ENCODE data around the gene TSC22D3.

Gene TSC22D3

DNA sequence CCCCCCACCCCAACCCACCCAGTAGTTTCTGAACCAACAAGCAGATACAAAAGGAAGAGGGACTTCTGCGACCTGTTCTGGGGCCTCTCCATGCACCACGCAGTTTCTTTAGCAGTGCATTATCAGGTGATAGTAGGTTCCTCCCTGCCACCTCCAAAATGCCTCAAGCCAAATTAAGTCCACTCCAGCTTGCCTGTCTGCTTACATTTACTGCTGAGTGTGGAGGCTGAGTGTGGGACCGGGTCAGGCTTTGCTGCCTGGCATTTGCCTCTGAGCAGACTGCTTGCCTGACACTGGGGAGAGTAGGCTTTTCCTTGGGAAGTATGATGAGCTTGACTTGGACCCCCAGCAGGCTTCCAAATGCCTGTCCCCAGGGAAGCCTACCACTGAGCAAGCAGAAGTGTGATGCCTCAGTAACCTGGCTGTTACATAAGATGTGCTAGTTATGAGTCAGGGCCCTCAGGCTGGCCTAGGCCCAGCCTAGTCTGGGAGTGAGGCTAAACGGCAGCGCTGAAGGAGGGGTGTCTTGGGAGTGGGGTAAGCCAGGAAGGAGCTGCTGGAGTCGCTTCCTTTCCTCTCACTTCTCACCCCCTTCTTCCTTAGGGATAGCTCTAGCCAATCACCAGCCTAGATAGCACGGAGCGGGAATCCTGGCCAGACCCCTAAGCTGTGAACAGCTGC, 9.0 kb downstream of the TSC22D3 start:
- no peaks in the 10 kb centered on the region for H3K4me1 ChIP-seq (ENCODE audit: insufficient read depth, low read length, severe bottlenecking)
- no peaks in the 10 kb centered on the region for H3K9me2 ChIP-seq (ENCODE audit: low read depth, low read length)
- H3K9ac ChIP-seq (ENCODE audit: low read length), result no peak overlapping the region
- no peak for TF ChIP-seq EZH2 (IDR thresholded peaks at IDR 0.05; ENCODE audit: borderline replicate concordance, low read length)
- TF ChIP-seq, protein P1, sequence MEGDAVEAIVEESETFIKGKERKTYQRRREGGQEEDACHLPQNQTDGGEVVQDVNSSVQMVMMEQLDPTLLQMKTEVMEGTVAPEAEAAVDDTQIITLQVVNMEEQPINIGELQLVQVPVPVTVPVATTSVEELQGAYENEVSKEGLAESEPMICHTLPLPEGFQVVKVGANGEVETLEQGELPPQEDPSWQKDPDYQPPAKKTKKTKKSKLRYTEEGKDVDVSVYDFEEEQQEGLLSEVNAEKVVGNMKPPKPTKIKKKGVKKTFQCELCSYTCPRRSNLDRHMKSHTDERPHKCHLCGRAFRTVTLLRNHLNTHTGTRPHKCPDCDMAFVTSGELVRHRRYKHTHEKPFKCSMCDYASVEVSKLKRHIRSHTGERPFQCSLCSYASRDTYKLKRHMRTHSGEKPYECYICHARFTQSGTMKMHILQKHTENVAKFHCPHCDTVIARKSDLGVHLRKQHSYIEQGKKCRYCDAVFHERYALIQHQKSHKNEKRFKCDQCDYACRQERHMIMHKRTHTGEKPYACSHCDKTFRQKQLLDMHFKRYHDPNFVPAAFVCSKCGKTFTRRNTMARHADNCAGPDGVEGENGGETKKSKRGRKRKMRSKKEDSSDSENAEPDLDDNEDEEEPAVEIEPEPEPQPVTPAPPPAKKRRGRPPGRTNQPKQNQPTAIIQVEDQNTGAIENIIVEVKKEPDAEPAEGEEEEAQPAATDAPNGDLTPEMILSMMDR (IDR thresholded peaks at IDR 0.05; ENCODE audit: low read length), result no peak
- no peaks in the 10 kb centered on the region for H3K9me3 ChIP-seq (ENCODE audit: low read length)
- H2AFZ ChIP-seq (ENCODE audit: low read length), result no peak overlapping the region
- H3K36me3 ChIP-seq (ENCODE audit: insufficient read depth, low read length), result no peaks in the 10 kb centered on the region
- no peak overlapping the region for H3K4me3 ChIP-seq (ENCODE audit: low read depth, low read length, poor library complexity, severe bottlenecking)
- H3K27me3 ChIP-seq (ENCODE audit: insufficient read depth, low read length), result no peaks in the 10 kb centered on the region
- H4K20me1 ChIP-seq (ENCODE audit: insufficient read depth, low read length), result no peaks in the 10 kb centered on the region
- no peaks in the 10 kb centered on the region for H3F3A ChIP-seq (ENCODE audit: insufficient read depth, low read length)
- H3K79me2 ChIP-seq (ENCODE audit: insufficient read depth, low read length), result no peaks in the 10 kb centered on the region
- H3K27ac ChIP-seq (ENCODE audit: low read depth, low read length, poor library complexity, severe bottlenecking), result no peak overlapping the region
- H3K4me2 ChIP-seq (ENCODE audit: low read length), result no peak overlapping the region

- H3K27ac ChIP-seq (ENCODE audit: low read depth, low read length, poor library complexity, severe bottlenecking), result no peak overlapping the region
- no peaks in the 10 kb centered on the region for H3K4me1 ChIP-seq (ENCODE audit: insufficient read depth, low read length, severe bottlenecking)
- H4K20me1 ChIP-seq (ENCODE audit: insufficient read depth, low read length), result no peaks in the 10 kb centered on the region
- no peak overlapping the region for H2AFZ ChIP-seq (ENCODE audit: low read length)
- H3K4me3 ChIP-seq (ENCODE audit: low read depth, low read length, poor library complexity, severe bottlenecking), result no peak overlapping the region
- no peak overlapping the region for H3K9ac ChIP-seq (ENCODE audit: low read length)
- H3K9me3 ChIP-seq (ENCODE audit: low read length), result no peaks in the 10 kb centered on the region
- no peaks in the 10 kb centered on the region for H3K36me3 ChIP-seq (ENCODE audit: insufficient read depth, low read length)
- no peaks in the 10 kb centered on the region for H3F3A ChIP-seq (ENCODE audit: insufficient read depth, low read length)
- H3K4me2 ChIP-seq (ENCODE audit: low read length), result no peak overlapping the region
- no peaks in the 10 kb centered on the region for H3K79me2 ChIP-seq (ENCODE audit: insufficient read depth, low read length)
- H3K9me2 ChIP-seq (ENCODE audit: low read depth, low read length), result no peaks in the 10 kb centered on the region
- no peaks in the 10 kb centered on the region for H3K27me3 ChIP-seq (ENCODE audit: insufficient read depth, low read length)
- no peak for TF ChIP-seq EZH2 (IDR thresholded peaks at IDR 0.05; ENCODE audit: borderline replicate concordance, low read length)
- TF ChIP-seq, protein P1 (IDR thresholded peaks at IDR 0.05; ENCODE audit: low read length), result no peak
Measured at GRCh38 chrX:107764845-107765608, 10.6 kb downstream of the TSC22D3 start.

DNA sequence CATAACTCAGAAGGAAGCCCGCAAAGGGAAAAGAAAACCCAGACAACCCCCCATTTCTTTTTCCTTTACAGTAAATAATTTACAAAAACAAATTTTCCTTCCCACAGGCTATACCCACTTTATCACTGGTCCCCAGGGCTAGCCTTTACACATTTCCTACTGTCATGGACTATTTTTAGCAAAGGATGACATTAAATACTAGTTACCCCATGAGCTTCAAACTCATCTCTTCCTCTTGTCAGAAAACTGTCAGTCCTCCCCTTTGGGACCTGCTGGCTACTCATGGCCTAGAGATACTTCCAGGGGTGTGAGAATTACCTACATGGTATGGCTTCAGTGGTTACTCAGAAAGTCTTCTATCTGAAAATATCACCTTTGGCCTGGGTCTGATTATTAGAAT, 11.9 kb downstream of the TSC22D3 start:
- H3K79me2 ChIP-seq (ENCODE audit: insufficient read depth, low read length), result no peaks in the 10 kb centered on the region
- H2AFZ ChIP-seq (ENCODE audit: low read length), result no peak overlapping the region
- no peaks in the 10 kb centered on the region for H3K9me3 ChIP-seq (ENCODE audit: low read length)
- H3K36me3 ChIP-seq (ENCODE audit: insufficient read depth, low read length), result no peaks in the 10 kb centered on the region
- H3F3A ChIP-seq (ENCODE audit: insufficient read depth, low read length), result no peaks in the 10 kb centered on the region
- no peaks in the 10 kb centered on the region for H3K27me3 ChIP-seq (ENCODE audit: insufficient read depth, low read length)
- no peaks in the 10 kb centered on the region for H3K9me2 ChIP-seq (ENCODE audit: low read depth, low read length)
- no peak for TF ChIP-seq EZH2 (IDR thresholded peaks at IDR 0.05; ENCODE audit: borderline replicate concordance, low read length)
- TF ChIP-seq, protein P1 (IDR thresholded peaks at IDR 0.05; ENCODE audit: low read length), result no peak
- no peak overlapping the region for H3K9ac ChIP-seq (ENCODE audit: low read length)
- no peak overlapping the region for H3K27ac ChIP-seq (ENCODE audit: low read depth, low read length, poor library complexity, severe bottlenecking)
- no peaks in the 10 kb centered on the region for H4K20me1 ChIP-seq (ENCODE audit: insufficient read depth, low read length)
- H3K4me2 ChIP-seq (ENCODE audit: low read length), result no peak overlapping the region
- no peak overlapping the region for H3K4me3 ChIP-seq (ENCODE audit: low read depth, low read length, poor library complexity, severe bottlenecking)
- H3K4me1 ChIP-seq (ENCODE audit: insufficient read depth, low read length, severe bottlenecking), result no peaks in the 10 kb centered on the region

All from OCI-LY1 (cell line).